Loucy (cell line): ENCODE measurements around the gene TNFAIP3.

Experiments used
- H2AFZ ChIP-seq: fragments of 200-600 bp; sonication (generic); 2 replicates; pipeline ENCODE4 v1.6.0; 2016; ENCODE audit warnings: antibody characterized with exemption, mild to moderate bottlenecking, low read length, moderate library complexity
- H3F3A ChIP-seq: fragments of 200-600 bp; 2 replicates; pipeline ENCODE4 v1.6.0; 2016; ENCODE audit warnings: antibody characterized with exemption, low read depth, mild to moderate bottlenecking
- H3K27me3 ChIP-seq: fragments of 200-600 bp; sonication (generic); 2 replicates; pipeline ENCODE4 v1.6.1; 2014; ENCODE audit warnings: low read length, mild to moderate bottlenecking; ENCODE audit not compliant: insufficient read depth, poor library complexity, severe bottlenecking
- H3K36me3 ChIP-seq: fragments of 200-600 bp; sonication (generic); 2 replicates; pipeline ENCODE4 v1.6.1; 2016; ENCODE audit warnings: low read length; ENCODE audit not compliant: insufficient read depth
- H3K4me1 ChIP-seq: fragments of 200-600 bp; sonication (generic); 2 replicates; pipeline ENCODE4 v1.5.1; 2014; ENCODE audit warnings: low read length, mild to moderate bottlenecking; ENCODE audit not compliant: insufficient read depth, poor library complexity, severe bottlenecking
- H3K4me2 ChIP-seq: fragments of 200-600 bp; sonication (generic); 2 replicates; pipeline ENCODE4 v1.6.0; 2014; ENCODE audit warnings: antibody characterized with exemption, low read length, low read depth, mild to moderate bottlenecking; ENCODE audit not compliant: poor library complexity, severe bottlenecking
- H3K4me3 ChIP-seq: fragments of 200-600 bp; sonication (generic); 2 replicates; pipeline ENCODE4 v1.5.1; 2014; ENCODE audit warnings: low read length, mild to moderate bottlenecking, mixed read lengths; ENCODE audit not compliant: poor library complexity, severe bottlenecking
- H3K79me2 ChIP-seq: fragments of 200-600 bp; sonication (generic); 2 replicates; pipeline ENCODE4 v1.6.1; 2014; ENCODE audit warnings: low read length; ENCODE audit not compliant: insufficient read depth
- H3K9ac ChIP-seq: fragments of 200-600 bp; sonication (generic); 2 replicates; pipeline ENCODE4 v1.6.0; 2014; ENCODE audit warnings: mild to moderate bottlenecking, low read depth, low read length, moderate library complexity; ENCODE audit not compliant: poor library complexity, severe bottlenecking
- H3K9me2 ChIP-seq: fragments of 200-600 bp; sonication (generic); replicated peaks from 2 replicates; pipeline ENCODE4 v1.6.1; 2016; ENCODE audit warnings: low read depth, low read length, mixed read lengths
- H3K9me3 ChIP-seq: fragments of 200-600 bp; sonication (generic); 2 replicates; pipeline ENCODE4 v1.6.1; 2014; ENCODE audit warnings: mild to moderate bottlenecking, antibody characterized with exemption, low read length, low read depth; ENCODE audit not compliant: insufficient read depth
- H4K20me1 ChIP-seq: fragments of 200-600 bp; sonication (generic); 2 replicates; pipeline ENCODE4 v1.6.0; 2014; ENCODE audit warnings: antibody characterized with exemption, low read length, mild to moderate bottlenecking; ENCODE audit not compliant: insufficient read depth, poor library complexity, severe bottlenecking
- CTCF ChIP-seq: fragments of 200-600 bp; sonication (generic); conservative IDR thresholded peaks from 2 replicates; pipeline ENCODE4 v1.5.1; 2014; ENCODE audit warnings: mild to moderate bottlenecking, antibody characterized with exemption, low read length
- EZH2phosphoT487 ChIP-seq: fragments of 200-600 bp; IDR thresholded peaks from 2 replicates; pipeline ENCODE4 v1.6.1; 2018; ENCODE audit warnings: antibody characterized with exemption, mild to moderate bottlenecking, moderate library complexity, borderline replicate concordance

Gene TNFAIP3

GRCh38 chr6:137914530-137915193, 47.6 kb downstream of the TNFAIP3 start:
- H3F3A ChIP-seq: no peaks in the 10 kb centered on the region
- H3K9ac ChIP-seq: no peak overlapping the region
- no peaks in the 10 kb centered on the region for H3K36me3 ChIP-seq
- no peak overlapping the region for H3K4me3 ChIP-seq
- H3K4me2 ChIP-seq: no peak overlapping the region
- no peak for TF ChIP-seq EZH2phosphoT487
- TF ChIP-seq CTCF: no peak
- no peaks in the 10 kb centered on the region for H3K79me2 ChIP-seq
- no peaks in the 10 kb centered on the region for H3K27me3 ChIP-seq
- no peaks in the 10 kb centered on the region for H4K20me1 ChIP-seq
- H3K9me2 ChIP-seq: no peaks in the 10 kb centered on the region
- no peak overlapping the region for H2AFZ ChIP-seq
- peaks cover 13% of the 10 kb centered on the region for H3K4me1 ChIP-seq
- no peaks in the 10 kb centered on the region for H3K9me3 ChIP-seq

GRCh38 chr6:137915790-137916189, 48.7 kb downstream of the TNFAIP3 start:
- Histone ChIP-seq H3K9me2 (no peaks in the 10 kb centered on the region), H3K36me3 (no peaks in the 10 kb centered on the region), H4K20me1 (no peaks in the 10 kb centered on the region), H3K4me3 (no peak overlapping the region), H3K79me2 (no peaks in the 10 kb centered on the region), H3F3A (no peaks in the 10 kb centered on the region), H3K27me3 (no peaks in the 10 kb centered on the region), H3K9ac (no peak overlapping the region), H3K4me1 (peaks cover 3% of the 10 kb centered on the region), H3K9me3 (no peaks in the 10 kb centered on the region), H3K4me2 (no peak overlapping the region), H2AFZ (no peak overlapping the region)
- TF ChIP-seq CTCF: no peak
- TF ChIP-seq EZH2phosphoT487: no peak

- Histone ChIP-seq H4K20me1 (no peaks in the 10 kb centered on the region), H3K9ac (no peak overlapping the region), H2AFZ (no peak overlapping the region), H3K4me3 (no peak overlapping the region), H3K79me2 (no peaks in the 10 kb centered on the region), H3K9me3 (no peaks in the 10 kb centered on the region), H3K9me2 (no peaks in the 10 kb centered on the region), H3F3A (no peaks in the 10 kb centered on the region), H3K4me1 (no peaks in the 10 kb centered on the region), H3K27me3 (no peaks in the 10 kb centered on the region), H3K4me2 (no peak overlapping the region), H3K36me3 (no peaks in the 10 kb centered on the region)
- TF ChIP-seq CTCF (no peak), EZH2phosphoT487 (no peak)
Observed at GRCh38 chr6:137917551-137918325, 50.7 kb downstream of the TNFAIP3 start.
